GM12878 (cell line): ENCODE data around the gene PDILT. TPM values are rescaled to one million over a fixed set of nuclear protein-coding genes. Genes with fewer than 3 reads are reported as not detected.

Experiments used
- ATAC-seq: fragments of 200-7000 bp; cut with Tn5 transposase; 3 replicates; pipeline ENCODE4 v1.9.1; 2020; ENCODE audit warnings: mild to moderate bottlenecking, moderate library complexity
- BruUV-seq: library from RNA; stranded (reverse); fragments of 400-500 nt; replicated peaks from 2 replicates; lab custom pipeline; 2021; lab: Mats Ljungman, UMichigan
- CTCF ChIA-PET: fragments of 300-600 bp; sonication (Branson Sonifier 250); formaldehyde crosslinking; extraction: SDS; loops from one replicate; lab custom pipeline; 2021; ENCODE audit warnings: inconsistent platforms; lab: Yijun Ruan, JAX
- POLR2A ChIA-PET: fragments of 350-600 bp; formaldehyde crosslinking; extraction: SDS; loops from one replicate; lab custom pipeline; 2021; ENCODE audit warnings: inconsistent platforms; lab: Charles Lee
- RAD21 ChIA-PET: fragments of 300-600 bp; sonication (Branson Sonifier 250); formaldehyde crosslinking; loops from one replicate; lab custom pipeline; 2023; ENCODE audit warnings: antibody characterized with exemption; ENCODE audit not compliant: unreplicated experiment; lab: Charles Lee
- SMC1A ChIA-PET: fragments of 300-600 bp; sonication (Branson Sonifier 250); formaldehyde crosslinking; loops from one replicate; lab custom pipeline; 2023; ENCODE audit not compliant: unreplicated experiment, uncharacterized antibody; lab: Charles Lee
- DNase-seq: peaks from one replicate; pipeline ENCODE4 v3.0.0-alpha.2; 2011; ENCODE audit warnings: low read depth, low spot score
- FAIRE-seq: peaks from 3 replicates; lab custom pipeline; 2011; peaks lifted over from hg19 to GRCh38; lab: Jason Lieb, UNC
- H2AFZ ChIP-seq: 2 replicates; pipeline ENCODE4 v1.6.0; 2011; ENCODE audit warnings: low read depth, low read length, control low read depth; ENCODE audit not compliant: control insufficient read depth
- H3K27ac ChIP-seq: 2 replicates; pipeline ENCODE4 v1.5.1; 2011; ENCODE audit warnings: control low read depth; ENCODE audit not compliant: control insufficient read depth, insufficient read depth
- H3K27me3 ChIP-seq, 2 experiments: replicated peaks in 1 of 2; 2 replicates each; pipeline versions ENCODE4 v1.6.0 to v1.6.1; 2011; ENCODE audit warnings: low read length in 1 of 2; ENCODE audit not compliant: control insufficient read depth in 2 of 2, insufficient read depth in 2 of 2
- H3K36me3 ChIP-seq, 2 experiments: 2 replicates each; pipeline ENCODE4 v1.5.1; 2011; ENCODE audit warnings: low read length in 1 of 2; ENCODE audit not compliant: control insufficient read depth in 2 of 2, insufficient read depth in 2 of 2
- H3K4me1 ChIP-seq: 2 replicates; pipeline ENCODE4 v1.6.1; 2011; ENCODE audit warnings: mild to moderate bottlenecking, low read length, moderate library complexity, mixed read lengths; ENCODE audit not compliant: control insufficient read depth, insufficient read depth
- H3K4me2 ChIP-seq: 2 replicates; pipeline ENCODE4 v1.6.0; 2011; ENCODE audit warnings: control low read depth; ENCODE audit not compliant: control insufficient read depth, insufficient read depth
- H3K4me3 ChIP-seq: fragments of 200-600 bp; sonication (generic); 2 replicates; pipeline ENCODE4 v1.5.1; 2016
- H3K79me2 ChIP-seq: 2 replicates; pipeline ENCODE4 v1.6.0; 2011; ENCODE audit warnings: low read length; ENCODE audit not compliant: control insufficient read depth, insufficient read depth
- H3K9ac ChIP-seq: 2 replicates; pipeline ENCODE4 v1.8.0; 2011; ENCODE audit warnings: low read length, control low read depth, mixed read lengths; ENCODE audit not compliant: control insufficient read depth, insufficient read depth
- H3K9me3 ChIP-seq: replicated peaks from 3 replicates; pipeline ENCODE4 v1.5.1; 2011; ENCODE audit warnings: mild to moderate bottlenecking, low read length; ENCODE audit not compliant: control insufficient read depth, insufficient read depth
- H4K20me1 ChIP-seq: 2 replicates; pipeline ENCODE4 v1.6.0; 2011; ENCODE audit not compliant: control insufficient read depth, insufficient read depth
- E4F1 ChIP-seq: fragments of 450-650 bp; IDR thresholded peaks from 2 replicates; pipeline ENCODE4 v1.6.1; 2018; ENCODE audit warnings: borderline replicate concordance, mild to moderate bottlenecking; ENCODE audit not compliant: partially characterized antibody
- EED ChIP-seq: sonication (generic); IDR thresholded peaks from 2 replicates; pipeline ENCODE4 v1.6.1; 2016; ENCODE audit warnings: antibody characterized with exemption, low read depth
- IKZF1 ChIP-seq: fragments of 450-650 bp; conservative IDR thresholded peaks from 2 replicates; pipeline ENCODE4 v1.6.1; 2017; ENCODE audit warnings: antibody characterized with exemption, mild to moderate bottlenecking
- LARP7 ChIP-seq: fragments of 450-650 bp; IDR thresholded peaks from 2 replicates; pipeline ENCODE4 v1.6.1; 2017; ENCODE audit warnings: mild to moderate bottlenecking
- PAX8 ChIP-seq: fragments of 450-650 bp; IDR thresholded peaks from 2 replicates; pipeline ENCODE4 v1.6.1; 2017; ENCODE audit warnings: mild to moderate bottlenecking, moderate library complexity
- STAT1 ChIP-seq: fragments of 450-650 bp; conservative IDR thresholded peaks from 2 replicates; pipeline ENCODE4 v1.6.1; 2014; ENCODE audit warnings: antibody characterized with exemption, mild to moderate bottlenecking
- TCF3 ChIP-seq: IDR thresholded peaks from 2 replicates; pipeline ENCODE4 v1.6.1; 2012; ENCODE audit warnings: low read depth, mild to moderate bottlenecking, low read length, borderline replicate concordance; ENCODE audit not compliant: insufficient read depth
- WRNIP1 ChIP-seq: IDR thresholded peaks from 2 replicates; pipeline ENCODE4 v1.6.1; 2011; ENCODE audit warnings: low read depth, low read length, improper control_type of control experiment, borderline replicate concordance
- ZBTB11 ChIP-seq: fragments of 450-650 bp; formaldehyde crosslinking; IDR thresholded peaks from 2 replicates; pipeline ENCODE4 v1.5.0; 2022; ENCODE audit warnings: mild to moderate bottlenecking, missing genetic modification characterization
- whole genome bisulfite sequencing: methylation state at CpG from one replicate; pipeline ENCODE4 v1.1.6; 2016; ENCODE audit warnings: low lambda C conversion rate; ENCODE audit not compliant: insufficient replicate concordance, insufficient coverage; ENCODE audit errors: missing lambda C conversion rate; 5-methylcytosine and 5-hydroxymethylcytosine counted together
- in situ Hi-C: fragments of 300-500 bp; cut with MboI; formaldehyde crosslinking; loops from 9 replicates; pipeline ENCODE4 v1.14.3; 2018; ENCODE audit warnings: mixed read lengths
- intact Hi-C: fragments of 100-400 bp; cut with micrococcal nuclease; formaldehyde crosslinking; loops from one replicate; pipeline ENCODE4 v1.14.2; 2022; ENCODE audit not compliant: unreplicated experiment
- polyA plus RNA-seq, 11 experiments: library from polyadenylated mRNA; depleted of rRNA in 4 of 11; unstranded in 6 of 11; stranded (reverse) in 5 of 11; fragments of >200 nt; fragmentation: Nextera tagmentation in 4 of 11; fragmentation: Illumina TruSeq in 1 of 11; extraction: Ambion mirVana in 4 of 11; extraction: Trizol in 1 of 11; gene quantifications; 1 replicate in 1 of 11; 2 replicates in 10 of 11; pipeline versions ENCODE4 v1.2.1 to v1.2.3, GENCODE V29; 2011 to 2016; ENCODE audit warnings: inconsistent platforms in 2 of 11, missing spikeins in 2 of 11, low read depth in 1 of 11
- total RNA-seq, 4 experiments: library from RNA; depleted of rRNA in 3 of 4; stranded (reverse); fragments of >200 nt in 3 of 4; fragmentation: Illumina TruSeq in 1 of 4; extraction: Trizol in 1 of 4; gene quantifications; 2 replicates each; pipeline versions ENCODE4 v1.2.1 to v1.2.3, GENCODE V29; 2013 to 2021

The PDILT gene
- total and polyA plus RNA-seq, 10 of the 15 experiments (the other 5 are each of a cell fraction or from before 2014, with no cell fraction given), result not detected

GRCh38 chr16:20319406-20319805 is 85.1 kb downstream of the PDILT start (continued):
- TF ChIP-seq STAT1 (no peak), EED (no peak), E4F1 (no peak)

GRCh38 chr16:20318437-20318836 is 86.1 kb downstream of the PDILT start:
- H3K9ac ChIP-seq, result no peak overlapping the region
- no peak overlapping the region for H3K4me3 ChIP-seq
- H3K79me2 ChIP-seq, result no peaks in the 10 kb centered on the region
- FAIRE-seq (no peak), DNase-seq (no peak), ATAC-seq (no peak)
- POLR2A ChIA-PET, result no interaction called here
- H3K4me1 ChIP-seq, result no peaks in the 10 kb centered on the region
- no TSS peak for BruUV-seq
- CTCF ChIA-PET, result no interaction called here
- H2AFZ ChIP-seq, result no peak overlapping the region
- WGBS, result 20% methylated on average over 3 of the region's 3 CpGs
- intact Hi-C loops (no loop called here), in situ Hi-C loops (no loop called here)
- no peaks in the 10 kb centered on the region for H3K9me3 ChIP-seq
- H3K27ac ChIP-seq, result no peak overlapping the region
- SMC1A ChIA-PET, result no interaction called here
- H3K36me3 ChIP-seq, result no peaks in the 10 kb centered on the region
- no peaks in the 10 kb centered on the region for H3K27me3 ChIP-seq
- H3K4me2 ChIP-seq, result no peak overlapping the region
- RAD21 ChIA-PET, result no interaction called here
- no peaks in the 10 kb centered on the region for H4K20me1 ChIP-seq
- TF ChIP-seq WRNIP1, result no peak
- no peak for TF ChIP-seq TCF3
- TF ChIP-seq LARP7, result no peak
- no peak for TF ChIP-seq IKZF1
- no peak for TF ChIP-seq PAX8
- TF ChIP-seq ZBTB11 (CRISPR knock-in tag), result no peak
